IMR-90 (cell line): ENCODE results near the gene FLVCR2.

Source experiments
- BHLHE40 ChIP-seq: fragments of 150-350 bp; IDR thresholded peaks from 2 replicates; pipeline ENCODE4 v1.6.1; 2016; ENCODE audit warnings: mild to moderate bottlenecking, low read depth, low read length
- CHD1 ChIP-seq: IDR thresholded peaks from 2 replicates; pipeline ENCODE4 v1.6.1; 2012; ENCODE audit warnings: low read depth, low read length, improper control_type of control experiment
- CTCF ChIP-seq: conservative IDR thresholded peaks from 2 replicates; pipeline ENCODE4 v1.5.1; 2012; ENCODE audit warnings: mild to moderate bottlenecking, low read depth, low read length, improper control_type of control experiment
- MAZ ChIP-seq: IDR thresholded peaks from 2 replicates; pipeline ENCODE4 v1.6.1; 2012; ENCODE audit warnings: low read depth, mild to moderate bottlenecking, low read length, improper control_type of control experiment, moderate library complexity, borderline replicate concordance
- POLR2A ChIP-seq: IDR thresholded peaks from 2 replicates; pipeline ENCODE4 v1.6.1; 2012; ENCODE audit warnings: mild to moderate bottlenecking, low read depth, low read length
- RAD21 ChIP-seq: IDR thresholded peaks from 2 replicates; pipeline ENCODE4 v1.6.1; 2012; ENCODE audit warnings: low read length, improper control_type of control experiment
- RCOR1 ChIP-seq: IDR thresholded peaks from 2 replicates; pipeline ENCODE4 v1.6.1; 2012; ENCODE audit warnings: mild to moderate bottlenecking, low read length, improper control_type of control experiment; ENCODE audit not compliant: insufficient replicate concordance
- SMC3 ChIP-seq: fragments of 150-350 bp; IDR thresholded peaks from 2 replicates; pipeline ENCODE4 v1.6.1; 2016; ENCODE audit warnings: low read depth, mild to moderate bottlenecking, antibody characterized with exemption, low read length, moderate library complexity

GRCh38 chr14:75655235-75655634, 76.8 kb downstream of the FLVCR2 start:
- TF ChIP-seq CTCF (no peak), POLR2A (no peak), RCOR1 (no peak), SMC3 (no peak), CHD1 (no peak), BHLHE40 (no peak), RAD21 (no peak), MAZ (no peak)
